NOMO-1 treated with dmso at 0.1 percent for 144 hours (cell line): ENCODE results near the gene MCTP1.
"Not testable (repeated sequence)": the region's sequence is repeated elsewhere in the genome, so short reads cannot be mapped to it uniquely, and the experiment has no call there.

Experiments
- DNase-seq: peaks from one replicate; lab custom pipeline; 2025; ENCODE audit not compliant: unreplicated experiment; lab: John Stamatoyannopoulos, UW

The MCTP1 gene

DNA sequence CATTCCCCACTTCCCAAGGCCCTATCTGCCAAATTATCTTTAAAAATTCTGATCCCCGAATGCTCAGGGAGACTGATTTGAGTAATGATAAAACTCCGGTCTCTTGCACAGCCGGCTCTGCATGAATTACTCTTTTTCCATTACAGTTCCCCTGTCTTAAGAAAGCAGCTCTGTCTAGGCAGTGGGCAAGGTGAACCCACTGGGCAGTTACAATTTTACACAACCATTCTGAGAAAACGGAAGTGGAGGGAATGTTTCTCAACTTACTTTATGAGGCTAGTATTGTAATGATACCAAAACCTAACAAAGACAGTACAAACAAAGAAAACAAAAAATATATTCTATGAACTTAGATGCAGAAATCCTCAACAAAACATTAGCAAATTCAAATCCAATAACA is 100.0 kb downstream of the MCTP1 start:
- DNase-seq, result peak; percentile 65

DNA sequence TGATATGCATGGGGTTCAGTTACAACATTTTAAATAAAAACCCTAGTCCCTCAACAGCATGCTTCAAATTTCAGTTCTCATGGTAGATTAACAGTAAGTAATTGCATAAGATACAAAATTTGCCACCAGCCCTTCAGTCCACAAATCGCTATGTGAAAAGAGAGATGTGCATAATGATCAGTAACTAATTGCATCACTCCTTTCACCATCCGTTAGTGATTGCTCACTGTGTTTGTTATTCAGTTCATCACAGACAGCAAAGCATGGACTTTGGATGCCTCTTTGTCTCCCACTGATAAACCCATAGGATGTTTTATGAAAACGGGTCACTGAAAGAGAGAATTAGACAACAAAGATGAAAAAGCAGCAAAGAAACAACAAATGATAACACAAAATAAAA is 103.2 kb downstream of the MCTP1 start:
- no peak for DNase-seq

DNA sequence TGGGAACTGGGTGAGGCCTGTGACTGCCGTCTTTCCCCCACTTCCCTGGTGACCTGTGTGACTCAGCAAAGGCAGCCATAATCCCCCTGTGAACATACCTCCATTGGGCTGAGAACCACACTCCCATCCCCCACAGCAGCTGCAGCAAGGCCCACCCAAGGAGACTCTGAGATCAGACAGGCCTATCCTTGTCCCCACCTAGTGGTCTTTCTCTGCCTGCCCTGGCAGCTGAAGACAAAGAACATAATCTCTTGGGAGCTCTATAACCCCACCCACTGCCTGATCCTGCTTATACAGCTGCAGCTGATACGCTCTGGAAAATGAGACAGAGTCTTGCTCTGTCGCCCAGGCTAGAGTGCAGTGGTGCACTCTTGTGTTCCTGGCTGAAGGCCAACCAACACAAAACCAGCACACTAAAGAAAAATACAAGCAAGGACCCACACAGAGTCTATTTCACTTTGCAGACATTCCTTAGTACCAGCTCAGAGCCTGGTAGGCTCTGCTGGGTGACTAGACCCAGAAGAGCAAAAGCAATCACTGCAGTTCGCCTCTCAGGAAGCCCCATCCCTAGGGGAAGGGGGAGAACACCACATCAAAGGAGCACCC is 106.7 kb downstream of the MCTP1 start:
- no peak for DNase-seq

DNA sequence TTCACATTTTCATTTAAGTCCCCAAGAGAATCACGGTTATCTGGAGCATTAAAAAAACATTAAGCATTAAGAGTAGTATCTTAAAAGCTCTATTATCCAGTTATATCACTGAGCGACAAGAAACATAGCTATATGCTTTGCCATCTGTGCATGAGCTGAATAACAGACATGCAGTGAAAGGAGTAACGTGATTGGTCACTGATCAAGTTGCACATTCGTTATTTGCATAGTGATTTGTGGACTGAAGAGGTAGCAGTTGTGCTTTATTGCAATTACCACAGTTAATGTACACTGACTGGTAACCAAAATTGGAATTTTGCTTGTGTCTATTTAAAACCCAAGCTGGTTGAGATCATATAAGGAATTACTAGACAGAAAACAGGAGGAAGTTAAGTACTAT is 107.4 kb downstream of the MCTP1 start:
- no peak for DNase-seq

DNA sequence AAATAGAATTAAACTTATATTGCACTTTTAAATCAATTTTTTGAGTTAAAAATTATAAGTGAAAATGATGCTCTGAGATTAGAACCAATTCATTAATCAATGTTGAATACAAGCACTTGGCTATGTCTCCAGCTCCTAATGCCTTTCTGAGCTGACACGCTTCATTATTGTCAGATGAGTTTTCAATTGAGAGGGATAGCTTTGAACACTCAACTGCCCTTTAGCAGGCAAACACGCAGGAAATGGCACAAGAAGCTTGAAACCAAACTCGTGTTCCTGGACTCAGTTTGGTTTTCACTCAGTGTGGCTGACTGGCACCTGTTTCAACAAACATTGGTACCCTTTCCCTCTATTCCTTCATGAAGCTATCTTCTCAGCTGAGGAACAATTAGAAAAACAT is 109.8 kb downstream of the MCTP1 start:
- no peak for DNase-seq

DNA sequence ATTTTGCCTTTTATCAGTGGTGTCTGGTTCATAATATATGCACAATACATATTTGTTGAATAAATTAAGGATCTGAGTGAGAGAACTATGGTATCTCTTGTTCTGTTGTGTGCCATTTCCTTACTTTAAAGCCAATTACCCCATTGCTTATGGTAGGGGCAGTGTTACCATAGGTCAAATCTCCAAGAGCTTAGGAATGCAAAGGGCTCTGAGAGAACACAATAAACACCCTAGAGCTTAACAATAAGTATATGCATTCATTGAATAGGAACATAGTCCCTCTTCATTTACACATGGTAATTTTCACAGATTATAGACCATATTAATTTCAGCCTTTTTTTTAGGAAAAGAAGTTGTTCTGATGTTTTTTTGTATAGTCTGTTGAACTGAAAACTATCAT is 112.2 kb downstream of the MCTP1 start:
- no peak for DNase-seq

DNA sequence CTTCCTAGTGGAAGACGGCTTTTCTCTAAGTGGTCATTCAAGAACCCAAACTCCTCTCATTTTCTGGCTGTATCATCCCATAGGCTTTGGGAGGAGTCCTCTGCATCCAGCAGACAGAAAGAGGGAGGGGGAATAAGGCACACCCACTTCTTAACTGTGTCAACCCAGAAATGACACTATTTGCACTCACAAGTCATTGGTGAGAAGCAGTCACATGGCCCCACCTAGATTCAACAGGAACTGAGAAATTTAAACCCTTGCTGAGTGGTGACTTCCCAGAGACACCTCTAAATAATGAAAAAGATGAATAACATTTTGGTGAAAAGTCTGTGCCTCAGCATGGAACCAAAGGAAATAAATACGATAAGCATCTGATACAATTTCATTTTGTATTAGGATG is 120.0 kb downstream of the MCTP1 start:
- no peak for DNase-seq

DNA sequence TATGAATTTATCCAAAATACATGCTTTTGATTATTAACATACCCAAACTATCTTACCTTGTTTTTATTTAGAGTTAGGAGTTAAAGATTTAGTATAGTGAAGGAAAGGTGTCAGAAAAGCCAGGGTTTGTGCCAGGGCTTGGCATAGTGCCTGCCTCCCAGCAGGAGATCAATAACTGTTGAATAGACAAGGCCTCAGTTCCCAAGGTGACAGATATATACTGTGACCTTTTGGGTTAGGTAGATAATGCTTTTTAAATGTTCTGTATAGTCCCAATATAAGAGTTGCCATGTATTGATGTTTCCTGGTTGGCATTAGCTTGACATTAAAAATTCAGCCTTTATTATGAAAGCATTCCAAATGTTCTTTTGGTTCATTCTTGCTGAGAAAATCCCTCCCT is 121.8 kb downstream of the MCTP1 start:
- no peak for DNase-seq

DNA sequence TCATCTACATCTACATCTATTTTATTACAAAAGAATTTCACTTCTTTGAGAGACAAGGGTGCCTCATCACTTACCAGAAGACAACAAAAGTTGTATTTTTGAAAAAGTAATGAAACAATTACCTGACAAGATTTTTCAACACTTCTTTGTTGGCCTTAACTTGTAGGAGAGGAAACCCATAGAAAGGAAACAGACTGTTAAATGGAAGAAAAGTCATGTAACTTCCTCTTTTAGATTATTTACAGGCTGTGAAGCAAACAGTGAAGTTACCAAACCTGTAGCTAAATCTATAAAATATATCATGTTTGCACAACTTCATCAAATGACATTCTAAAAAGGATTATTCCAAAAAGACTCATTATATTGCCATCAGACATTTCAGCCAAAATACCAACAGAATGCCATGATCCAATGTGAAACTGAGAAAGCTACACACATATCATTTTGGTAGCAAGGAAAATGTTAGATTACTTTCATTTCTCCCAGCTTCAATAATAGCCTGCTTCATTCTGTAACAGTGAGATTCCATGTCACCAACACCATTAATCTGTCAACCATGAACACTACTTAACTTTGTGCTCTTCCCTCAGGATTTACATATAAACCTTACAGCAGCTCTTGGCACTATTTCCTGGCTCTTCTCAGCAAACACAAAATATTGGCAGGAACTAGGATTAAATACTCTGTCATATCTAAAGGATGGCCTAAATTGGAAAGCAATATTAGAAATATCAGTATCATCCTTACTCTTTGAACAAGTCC is 122.5 kb downstream of the MCTP1 start:
- peak; percentile 19 for DNase-seq

DNA sequence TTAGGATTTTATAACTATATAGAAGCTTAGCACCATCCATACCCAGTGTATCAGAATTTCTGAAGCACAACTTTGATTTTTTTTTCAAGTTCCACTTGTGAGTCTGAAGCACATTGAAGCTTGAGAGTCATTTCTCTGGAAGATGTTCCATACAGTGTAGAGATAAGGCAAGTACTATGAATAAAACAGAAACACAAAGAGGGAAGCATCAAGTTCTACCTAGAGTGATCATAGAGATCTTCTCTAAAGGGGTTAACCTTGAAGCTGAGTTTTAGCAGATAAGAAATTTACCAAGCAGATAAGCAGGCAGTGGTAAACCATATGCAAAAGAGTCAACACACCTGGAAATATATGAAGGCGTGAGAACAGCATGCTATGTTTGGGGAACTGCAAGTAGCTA is 125.3 kb downstream of the MCTP1 start:
- DNase-seq, result no peak

DNA sequence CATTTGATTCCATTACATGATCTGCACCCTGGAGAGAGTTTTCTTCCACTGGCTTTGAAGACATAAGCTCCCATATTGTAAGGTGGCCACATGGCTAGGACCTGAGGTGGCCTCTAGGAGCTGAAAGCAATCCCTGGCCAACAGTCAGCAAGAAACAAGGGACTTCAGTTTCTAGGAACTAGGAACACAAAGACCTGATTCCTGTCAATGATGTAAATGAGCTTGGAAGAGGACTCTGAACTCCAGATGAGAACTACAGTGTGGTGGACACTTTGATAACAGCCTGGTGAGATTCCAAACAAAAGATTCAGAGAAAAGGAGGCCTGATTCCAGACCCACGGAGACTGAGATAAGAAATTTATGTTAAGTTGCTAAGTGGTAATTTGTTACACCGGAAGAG is 129.0 kb downstream of the MCTP1 start:
- no peak for DNase-seq

DNA sequence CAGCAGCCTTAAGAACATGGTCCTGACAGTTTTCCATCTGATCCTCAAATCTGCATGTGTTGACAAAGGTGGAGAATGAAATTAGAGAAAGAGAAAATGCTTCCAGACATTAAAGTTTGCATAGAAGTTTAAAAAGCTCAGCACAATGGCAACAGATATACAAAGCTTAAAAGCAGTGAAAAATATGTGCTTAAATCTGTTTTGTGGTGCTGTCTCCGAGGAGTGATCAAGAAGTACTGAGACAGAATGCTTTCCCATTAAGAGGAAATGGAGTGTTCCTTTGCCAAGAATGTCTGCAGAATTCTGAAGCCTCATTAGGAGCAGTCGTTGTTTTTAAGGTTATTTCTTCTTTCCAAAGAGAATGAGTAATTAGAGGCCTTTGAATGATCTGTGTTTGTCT is 131.4 kb downstream of the MCTP1 start:
- DNase-seq, result no peak

DNA sequence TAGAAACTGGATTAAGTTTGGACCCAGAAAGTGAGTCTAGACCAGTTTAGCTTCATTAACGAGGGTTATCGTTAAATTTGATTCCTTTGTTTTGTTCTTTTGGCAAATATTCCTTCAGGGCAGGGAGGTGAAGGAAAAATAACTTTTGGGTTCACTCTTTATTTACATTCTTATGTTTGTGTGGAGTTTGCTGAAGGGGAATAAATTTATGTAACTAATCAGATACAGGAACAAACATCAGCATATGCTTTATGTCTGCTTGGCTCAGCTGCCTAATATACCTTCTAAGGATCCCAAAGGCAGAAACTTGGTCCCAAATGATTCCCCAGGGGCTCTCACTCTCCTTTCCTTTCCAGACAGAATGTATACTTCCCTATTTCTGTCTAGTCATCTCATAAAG is 132.4 kb downstream of the MCTP1 start:
- DNase-seq, result no peak

DNA sequence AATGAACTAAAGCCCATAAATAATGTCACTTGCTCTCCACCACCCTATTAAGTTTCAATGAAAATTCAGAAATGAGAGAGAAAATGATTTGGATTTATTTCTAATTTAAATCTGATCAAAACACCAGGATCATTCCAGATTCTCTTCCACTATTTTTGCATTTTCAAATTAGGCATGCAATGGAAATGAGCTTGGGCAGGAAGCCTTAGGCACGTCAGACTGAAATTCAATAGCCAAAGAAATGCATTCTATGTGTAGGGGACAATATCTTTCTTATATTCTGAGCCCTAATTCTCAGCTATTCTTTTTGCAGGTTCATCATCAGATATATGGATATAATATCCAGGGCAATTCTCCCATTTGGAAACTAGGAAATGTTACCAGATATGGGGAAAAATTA is 132.8 kb downstream of the MCTP1 start:
- no peak for DNase-seq

DNA sequence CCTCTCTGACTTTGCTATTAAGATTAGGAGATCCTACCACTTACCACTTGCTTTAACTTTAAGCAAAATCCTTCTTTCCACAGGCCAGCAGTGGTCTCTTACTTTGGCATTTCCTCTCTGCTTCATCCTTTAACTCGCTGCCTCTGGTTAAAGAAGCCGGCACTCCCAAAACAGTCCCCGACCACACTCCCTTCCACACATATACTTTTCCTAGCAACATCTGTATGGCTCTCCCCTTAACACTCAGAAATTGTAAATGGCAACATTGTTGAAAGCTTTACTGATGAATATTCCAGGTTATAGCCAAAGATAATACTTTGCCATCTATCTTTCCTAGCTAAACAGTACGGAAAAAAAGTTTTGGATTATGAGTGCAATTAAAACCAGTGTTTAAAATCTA is 133.2 kb downstream of the MCTP1 start:
- no peak for DNase-seq

DNA sequence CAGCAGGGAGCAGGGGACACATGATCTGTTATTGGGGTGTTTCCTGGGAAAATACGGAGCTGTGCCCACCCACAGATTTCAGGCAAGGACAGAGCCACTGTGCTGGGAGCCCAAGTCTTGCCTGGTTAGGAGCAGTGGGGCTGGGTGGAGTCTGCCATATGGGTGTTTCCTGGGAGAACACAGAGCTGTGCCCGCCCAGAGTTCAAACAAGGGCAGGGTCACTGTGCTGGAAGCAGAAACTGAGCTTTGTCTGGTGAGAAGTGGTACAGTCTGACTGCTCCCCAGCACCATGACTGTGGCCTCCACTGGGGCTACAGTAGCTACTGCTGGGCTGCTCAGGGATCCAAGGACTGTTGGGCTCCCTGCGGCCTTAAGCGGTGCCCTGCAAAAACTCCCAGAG is 135.5 kb downstream of the MCTP1 start:
- DNase-seq, result no peak

DNA sequence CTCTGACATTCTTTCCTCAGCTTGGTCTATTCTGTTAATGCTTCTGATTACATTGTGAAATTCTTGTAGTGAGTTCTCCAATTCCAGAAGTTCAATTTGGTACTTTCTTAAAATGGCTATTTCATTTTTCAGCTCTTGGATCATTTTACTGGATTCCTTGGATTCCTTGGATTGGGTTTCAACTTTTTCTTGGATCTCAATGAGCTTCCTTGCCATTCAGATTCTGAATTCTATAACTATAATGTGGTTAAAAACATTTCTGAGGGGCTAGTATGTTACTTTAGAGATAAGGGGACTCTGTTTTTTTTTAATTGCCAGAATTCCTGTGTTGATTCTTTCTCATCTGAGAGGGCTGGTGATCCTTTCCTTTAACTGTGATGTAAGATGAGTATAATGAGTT is 136.4 kb downstream of the MCTP1 start:
- no peak for DNase-seq

DNA sequence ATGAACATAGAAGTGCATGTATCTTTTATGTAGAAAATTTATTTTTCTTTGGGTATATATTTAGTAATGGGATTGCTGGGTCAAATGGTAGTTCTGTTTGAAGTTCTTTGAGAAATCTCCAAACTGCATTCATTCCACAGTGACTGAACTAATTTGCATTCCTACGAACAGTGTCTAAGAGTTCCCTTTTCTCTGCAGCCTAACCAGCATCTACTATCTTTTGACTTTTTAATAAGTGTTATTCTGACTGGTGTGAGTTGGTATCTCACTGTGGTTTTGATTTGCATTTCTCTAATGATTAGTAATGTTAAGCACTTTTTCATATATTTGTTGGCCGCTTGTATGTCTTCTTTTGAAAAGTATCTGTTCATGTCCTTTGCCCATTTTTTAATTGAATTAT is 141.0 kb downstream of the MCTP1 start:
- DNase-seq, result not testable (repeated sequence)

DNA sequence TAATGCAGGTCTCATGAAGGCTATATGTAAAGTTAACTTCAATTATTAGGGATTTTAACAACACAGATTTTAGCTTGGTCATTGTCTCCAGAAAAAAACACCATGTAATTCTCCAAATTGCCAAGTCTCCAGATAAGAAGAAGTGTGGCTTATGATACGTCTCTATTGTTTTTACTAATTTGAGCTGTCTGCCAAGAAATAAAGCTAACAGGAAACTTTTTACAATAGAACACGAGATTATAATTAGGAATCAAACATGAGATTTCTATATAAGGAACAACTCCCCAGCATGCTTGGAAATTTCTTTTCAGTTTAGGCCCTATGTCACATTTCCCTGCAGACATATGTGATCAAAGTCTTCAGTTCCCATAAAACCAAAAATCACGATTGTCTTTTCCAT is 142.7 kb downstream of the MCTP1 start:
- DNase-seq, result no peak

DNA sequence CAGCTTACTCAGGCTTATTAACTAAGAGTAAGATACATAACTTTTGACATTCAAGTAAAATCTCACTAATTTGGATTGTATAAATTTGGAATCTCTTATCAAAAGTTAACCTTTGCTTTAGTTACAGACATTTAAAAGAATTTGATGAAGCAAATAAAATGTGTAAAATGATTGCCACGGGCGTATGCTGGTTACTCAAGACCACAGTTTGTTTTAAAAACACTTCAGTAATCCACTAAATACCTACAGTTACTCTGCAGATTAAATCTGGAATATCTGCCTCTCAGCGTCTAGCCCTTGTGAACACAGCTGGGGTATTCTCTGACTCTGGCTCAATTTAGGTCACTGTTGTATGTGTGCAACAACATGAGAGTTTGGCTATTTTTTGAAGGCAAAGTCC is 143.8 kb downstream of the MCTP1 start:
- no peak for DNase-seq

DNA sequence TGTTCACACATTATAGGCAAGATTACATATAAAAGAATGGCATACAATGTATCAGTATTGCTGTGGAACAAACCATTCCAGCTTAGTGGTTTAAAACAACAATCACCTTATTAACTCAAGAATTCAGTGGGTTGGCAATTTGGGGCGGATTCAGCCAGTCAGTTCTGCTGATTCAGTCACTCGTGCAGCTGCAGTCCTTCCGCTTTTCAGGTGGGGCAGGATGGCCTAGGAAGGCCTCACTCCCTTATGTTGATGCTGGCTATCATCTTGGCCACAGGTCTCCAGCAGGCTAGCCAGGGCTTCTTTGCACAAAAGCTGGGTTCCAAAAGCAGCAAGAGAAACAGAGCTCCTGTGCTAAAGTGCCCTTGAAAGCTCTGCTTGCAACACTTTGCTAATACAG is 150.6 kb downstream of the MCTP1 start:
- DNase-seq, result no peak

DNA sequence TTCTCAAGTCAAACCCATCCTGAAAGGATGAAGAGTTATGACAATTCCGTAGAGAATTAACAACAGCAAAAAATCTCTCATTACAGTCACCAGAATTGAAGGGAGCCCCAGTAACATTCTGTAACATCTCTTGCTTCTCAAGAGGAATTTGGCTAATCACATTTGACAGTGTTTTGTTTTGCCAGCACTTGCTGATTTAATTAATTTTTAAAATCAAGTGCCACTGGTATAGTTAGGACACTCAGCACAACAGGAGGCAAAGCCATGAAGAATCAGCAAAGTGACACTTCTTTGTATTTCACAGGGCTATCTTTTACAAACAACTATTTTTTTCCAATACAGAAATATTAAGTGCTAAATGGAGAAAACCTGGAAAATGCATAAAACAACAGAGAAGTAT is 152.8 kb downstream of the MCTP1 start:
- DNase-seq, result no peak

DNA sequence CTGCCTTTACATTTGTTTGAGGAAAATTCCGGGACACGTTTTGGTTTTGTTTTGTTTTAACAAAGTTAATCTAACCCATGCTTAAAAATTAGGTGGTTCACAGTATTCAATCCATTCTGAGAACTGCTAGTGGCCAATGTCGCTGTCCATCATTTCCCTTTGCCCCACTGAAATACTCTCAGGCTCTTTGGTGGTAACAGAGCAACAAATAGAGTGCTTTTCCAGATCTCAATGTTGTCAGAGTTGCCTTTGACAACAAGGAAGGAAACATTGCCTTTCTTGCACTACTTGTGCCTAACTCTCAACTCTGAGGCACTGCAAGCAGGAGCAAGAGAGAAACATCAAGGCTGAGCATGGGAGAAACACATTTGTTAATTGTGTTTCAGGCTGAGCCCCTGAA is 154.0 kb downstream of the MCTP1 start:
- DNase-seq, result no peak
